ENCODE results near the gene TNFRSF19. TPM values are rescaled to one million over a fixed set of nuclear protein-coding genes. Genes with fewer than 3 reads are reported as not detected.

Gene TNFRSF19
- total RNA-seq, 1 experiment from 2014 or later, result 0.54 TPM

GRCh38 chr13:23634897-23635296, 64.7 kb downstream of the TNFRSF19 start:
- in situ Hi-C loops (cut with HindIII; ENCODE audit: low pct_unique_long_range_greater_than_20kb, low sequenced_read_pairs) (no loop called here), intact Hi-C loops (cut with micrococcal nuclease; ENCODE audit: unreplicated experiment) (no loop called here)
- POLR2A ChIA-PET, result no interaction called here
- no peaks in the 10 kb centered on the region for H3K27me3 ChIP-seq (ENCODE audit: control insufficient read depth, insufficient read depth, low read length)
- ATAC-seq (no peak), DNase-seq (ENCODE audit: low read depth, low spot score) (no peak)
- H3K27ac ChIP-seq (ENCODE audit: low read length), result no peak overlapping the region
- no peaks in the 10 kb centered on the region for H3K4me1 ChIP-seq (ENCODE audit: control insufficient read depth, insufficient read depth, low read length)
- no peaks in the 10 kb centered on the region for H3K36me3 ChIP-seq (ENCODE audit: control insufficient read depth, insufficient read depth, low read length)
- no peak overlapping the region for H3K4me3 ChIP-seq (ENCODE audit: low read depth in 2 of 2, low read length in 2 of 2)
- no peaks in the 10 kb centered on the region for H3K9me3 ChIP-seq (ENCODE audit: control insufficient read depth, insufficient read depth, low read depth, low read length)
- no TSS peak for BruUV-seq (replicated peaks)
- CTCF ChIA-PET, result no interaction called here
- no peak for TF ChIP-seq POLR2AphosphoS5 (IDR thresholded peaks at IDR 0.05; ENCODE audit: low read depth, low read length)
- TF ChIP-seq TCF7L2 (IDR thresholded peaks at IDR 0.05; ENCODE audit: low read depth, low read length), result no peak
- no peak for TF ChIP-seq REST (IDR thresholded peaks at IDR 0.05; ENCODE audit: insufficient read depth in 1 of 2, low read depth in 2 of 2, low read length in 1 of 2)
- TF ChIP-seq CTCF (IDR thresholded peaks at IDR 0.05), result no peak; the same call in 1 of the 2 replicates
- TF ChIP-seq SIN3A (IDR thresholded peaks at IDR 0.05; ENCODE audit: borderline replicate concordance, insufficient read depth, low read depth, low read length), result no peak

GRCh38 chr13:23636360-23636759, 66.1 kb downstream of the TNFRSF19 start:
- DNase-seq (ENCODE audit: low read depth, low spot score), result no peak
- H3K4me3 ChIP-seq (ENCODE audit: low read depth in 2 of 2, low read length in 2 of 2), result no peak overlapping the region
- no TSS peak for BruUV-seq (replicated peaks)
- CTCF ChIA-PET, result no interaction called here
- intact Hi-C loops (cut with micrococcal nuclease; ENCODE audit: unreplicated experiment) (no loop called here), in situ Hi-C loops (cut with HindIII; ENCODE audit: low pct_unique_long_range_greater_than_20kb, low sequenced_read_pairs) (no loop called here)
- H3K27me3 ChIP-seq (ENCODE audit: control insufficient read depth, insufficient read depth, low read length), result no peaks in the 10 kb centered on the region
- POLR2A ChIA-PET, result no interaction called here
- no peak for TF ChIP-seq POLR2AphosphoS5 (IDR thresholded peaks at IDR 0.05; ENCODE audit: low read depth, low read length)
- TF ChIP-seq SIN3A (IDR thresholded peaks at IDR 0.05; ENCODE audit: borderline replicate concordance, insufficient read depth, low read depth, low read length), result no peak
- no peak for TF ChIP-seq TCF7L2 (IDR thresholded peaks at IDR 0.05; ENCODE audit: low read depth, low read length)
- TF ChIP-seq CTCF (IDR thresholded peaks at IDR 0.05), result no peak
- TF ChIP-seq REST (IDR thresholded peaks at IDR 0.05; ENCODE audit: insufficient read depth in 1 of 2, low read depth in 2 of 2, low read length in 1 of 2), result no peak
- H3K9me3 ChIP-seq (ENCODE audit: control insufficient read depth, insufficient read depth, low read depth, low read length), result no peaks in the 10 kb centered on the region
- H3K4me1 ChIP-seq (ENCODE audit: control insufficient read depth, insufficient read depth, low read length), result no peaks in the 10 kb centered on the region
- no peak for ATAC-seq
- no peak overlapping the region for H3K27ac ChIP-seq (ENCODE audit: low read length)
- H3K36me3 ChIP-seq (ENCODE audit: control insufficient read depth, insufficient read depth, low read length), result no peaks in the 10 kb centered on the region

Measured in Panc1 (cell line).